Esophagus muscularis mucosa (tissue), 4 donors: ENCODE results near the gene RFFL.

Experiments
- EP300 ChIP-seq: sonication (generic); formaldehyde crosslinking; IDR thresholded peaks from one replicate; pipeline ENCODE4 v1.6.1; 2017; ENCODE audit warnings: antibody characterized with exemption
- POLR2A ChIP-seq: fragments of 450-650 bp; IDR thresholded peaks from one replicate; pipeline ENCODE4 v1.6.1; 2017; ENCODE audit warnings: antibody characterized with exemption, moderate library complexity, mild to moderate bottlenecking, low read depth
- POLR2AphosphoS5 ChIP-seq, 2 donors: sonication (generic); formaldehyde crosslinking; IDR thresholded peaks; one replicate each; pipeline ENCODE4 v1.6.1; 2017; ENCODE audit warnings: antibody characterized with exemption in 2 of 2
- TF ChIP-seq, protein P1 (sequence below), 3 experiments: fragments of 200-600 bp in 2 of 3; fragments of 450-650 bp in 1 of 3; sonication (generic) in 2 of 3; IDR thresholded peaks; one replicate each; pipeline ENCODE4 v1.5.1; 2017 to 2019; ENCODE audit warnings: antibody characterized with exemption in 3 of 3, mild to moderate bottlenecking in 2 of 3, moderate library complexity in 1 of 3

DNA sequence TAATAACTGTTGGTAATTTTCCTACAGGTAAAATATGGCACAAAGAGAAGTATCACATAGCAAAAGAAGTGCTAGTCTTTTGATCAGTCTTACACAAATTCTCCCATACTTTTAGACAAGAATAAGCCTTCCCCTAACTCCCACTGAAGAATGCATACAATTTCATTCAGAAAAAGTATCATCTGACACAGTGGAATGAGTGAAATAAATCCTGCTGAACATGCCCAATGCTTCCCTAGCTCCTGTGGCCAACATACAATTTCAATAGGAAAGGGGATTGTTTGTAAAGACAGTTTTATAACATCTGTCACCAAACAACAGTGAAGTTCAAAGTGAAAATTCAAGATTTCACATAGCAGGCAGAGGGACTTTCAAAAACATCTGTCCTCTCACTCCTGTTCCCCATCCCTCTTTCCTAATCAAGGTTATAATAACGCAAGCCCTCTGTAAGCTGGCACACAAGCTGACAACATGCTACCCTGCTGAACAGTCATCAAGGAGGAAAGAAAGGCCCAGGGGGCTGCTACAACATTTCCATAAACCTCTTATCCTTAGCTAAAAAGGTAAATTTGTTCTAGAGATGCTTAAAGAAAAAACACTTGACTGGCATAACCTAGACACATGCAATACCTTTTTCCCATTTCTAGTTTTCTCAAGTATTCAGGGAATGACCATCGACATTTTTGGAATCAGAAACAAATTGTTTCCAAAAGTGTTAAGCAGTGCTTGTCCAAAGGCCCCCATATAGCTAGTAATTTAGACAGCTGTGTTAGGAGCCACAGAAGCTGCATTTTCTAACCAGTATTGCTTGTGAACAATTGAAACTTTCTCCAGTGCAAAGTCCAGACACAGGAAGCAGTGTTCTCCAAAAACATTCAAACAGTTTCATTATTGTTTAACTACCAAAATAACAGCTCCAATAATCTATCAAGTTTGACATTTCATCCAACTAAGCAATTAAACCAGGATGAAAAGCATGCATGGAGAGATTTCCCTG is 11.5 kb upstream of the RFFL start:
- TF ChIP-seq POLR2A = no peak
- TF ChIP-seq, protein P1, sequence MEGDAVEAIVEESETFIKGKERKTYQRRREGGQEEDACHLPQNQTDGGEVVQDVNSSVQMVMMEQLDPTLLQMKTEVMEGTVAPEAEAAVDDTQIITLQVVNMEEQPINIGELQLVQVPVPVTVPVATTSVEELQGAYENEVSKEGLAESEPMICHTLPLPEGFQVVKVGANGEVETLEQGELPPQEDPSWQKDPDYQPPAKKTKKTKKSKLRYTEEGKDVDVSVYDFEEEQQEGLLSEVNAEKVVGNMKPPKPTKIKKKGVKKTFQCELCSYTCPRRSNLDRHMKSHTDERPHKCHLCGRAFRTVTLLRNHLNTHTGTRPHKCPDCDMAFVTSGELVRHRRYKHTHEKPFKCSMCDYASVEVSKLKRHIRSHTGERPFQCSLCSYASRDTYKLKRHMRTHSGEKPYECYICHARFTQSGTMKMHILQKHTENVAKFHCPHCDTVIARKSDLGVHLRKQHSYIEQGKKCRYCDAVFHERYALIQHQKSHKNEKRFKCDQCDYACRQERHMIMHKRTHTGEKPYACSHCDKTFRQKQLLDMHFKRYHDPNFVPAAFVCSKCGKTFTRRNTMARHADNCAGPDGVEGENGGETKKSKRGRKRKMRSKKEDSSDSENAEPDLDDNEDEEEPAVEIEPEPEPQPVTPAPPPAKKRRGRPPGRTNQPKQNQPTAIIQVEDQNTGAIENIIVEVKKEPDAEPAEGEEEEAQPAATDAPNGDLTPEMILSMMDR (IDR thresholded peaks at IDR 0.05) = no peak
- no peak for TF ChIP-seq POLR2AphosphoS5 (IDR thresholded peaks at IDR 0.05)
- no peak for TF ChIP-seq EP300
